Vagina (tissue), 2 donors: Measurements from ENCODE around the gene EIF4G1.

ENCODE experiments used
- CTCF ChIP-seq, 3 experiments: fragments of 450-650 bp in 2 of 3; fragments of 200-600 bp in 1 of 3; sonication (generic) in 1 of 3; IDR thresholded peaks; one replicate each; pipeline ENCODE4 v1.5.1; 2017 to 2019; ENCODE audit warnings: antibody characterized with exemption in 3 of 3, mild to moderate bottlenecking in 2 of 3, moderate library complexity in 2 of 3
- POLR2AphosphoS5 ChIP-seq, 2 donors: sonication (generic); formaldehyde crosslinking; IDR thresholded peaks; one replicate each; pipeline ENCODE4 v1.9.0; 2017; ENCODE audit warnings: antibody characterized with exemption in 2 of 2, mild to moderate bottlenecking in 2 of 2, low read depth in 1 of 2; ENCODE audit not compliant: insufficient read depth in 1 of 2

- TF ChIP-seq CTCF (IDR thresholded peaks at IDR 0.05) (no peak), POLR2AphosphoS5 (IDR thresholded peaks at IDR 0.05; ENCODE audit: insufficient read depth in 1 of 2, low read depth in 1 of 2) (no peak)
These were observed 52.3 kb downstream of the EIF4G1 start for GRCh38 chr3:184366619-184367289.
